ENCODE measurements around the gene ICAM2.

The ICAM2 gene

GRCh38 chr17:64004218-64004770 is 16.1 kb downstream of the ICAM2 start:
- TF ChIP-seq CTCF (IDR thresholded peaks at IDR 0.05; ENCODE audit: low read depth, low read length), result no peak
- no peak overlapping the region for H3K4me3 ChIP-seq (ENCODE audit: low read depth, low read length)

- no peak overlapping the region for H3K4me3 ChIP-seq (ENCODE audit: low read depth, low read length)
- TF ChIP-seq CTCF (IDR thresholded peaks at IDR 0.05; ENCODE audit: low read depth, low read length), result no peak
Observed at GRCh38 chr17:64003526-64004121, 16.8 kb downstream of the ICAM2 start.

GRCh38 chr17:64002658-64003525 is 17.5 kb downstream of the ICAM2 start:
- H3K4me3 ChIP-seq (ENCODE audit: low read depth, low read length), result no peak overlapping the region
- no peak for TF ChIP-seq CTCF (IDR thresholded peaks at IDR 0.05; ENCODE audit: low read depth, low read length)

- no peak overlapping the region for H3K4me3 ChIP-seq (ENCODE audit: low read depth, low read length)
- TF ChIP-seq CTCF (IDR thresholded peaks at IDR 0.05; ENCODE audit: low read depth, low read length), result no peak
Observed at GRCh38 chr17:64001763-64002529, 18.5 kb downstream of the ICAM2 start.

- no peak for TF ChIP-seq CTCF (IDR thresholded peaks at IDR 0.05; ENCODE audit: low read depth, low read length)
- no peak overlapping the region for H3K4me3 ChIP-seq (ENCODE audit: low read depth, low read length)
Observed at GRCh38 chr17:64001091-64001579, 19.3 kb downstream of the ICAM2 start.

- H3K4me3 ChIP-seq (ENCODE audit: low read depth, low read length), result no peak overlapping the region
- TF ChIP-seq CTCF (IDR thresholded peaks at IDR 0.05; ENCODE audit: low read depth, low read length), result no peak
Observed at GRCh38 chr17:63999680-64000531, 20.5 kb downstream of the ICAM2 start.
